SK-N-SH (cell line): ENCODE measurements around the gene RAB34.

ENCODE experiments used
- CHD2 ChIP-seq: fragments of 150-350 bp; IDR thresholded peaks from 2 replicates; pipeline ENCODE4 v1.6.1; 2018; ENCODE audit warnings: low read length; ENCODE audit not compliant: partially characterized antibody
- CTCF ChIP-seq: fragments of 200-600 bp; sonication (generic); IDR thresholded peaks from 2 replicates; pipeline ENCODE4 v1.6.1; 2017; ENCODE audit warnings: antibody characterized with exemption, mild to moderate bottlenecking, moderate library complexity
- MXI1 ChIP-seq: IDR thresholded peaks from 2 replicates; pipeline ENCODE4 v1.6.1; 2012; ENCODE audit warnings: mild to moderate bottlenecking, low read depth, low read length, improper control_type of control experiment
- SMC3 ChIP-seq: IDR thresholded peaks from 2 replicates; pipeline ENCODE4 v1.6.1; 2012; ENCODE audit warnings: low read depth, low read length, improper control_type of control experiment
- TAF1 ChIP-seq: IDR thresholded peaks from 2 replicates; pipeline ENCODE4 v1.6.1; 2012; ENCODE audit warnings: low read depth, mild to moderate bottlenecking, low read length, moderate library complexity, borderline replicate concordance
- YY1 ChIP-seq: IDR thresholded peaks from 2 replicates; pipeline ENCODE4 v1.4.0; 2012; ENCODE audit warnings: low read depth, mild to moderate bottlenecking

- TF ChIP-seq CHD2 (no peak), TAF1 (no peak), MXI1 (no peak), CTCF (no peak), YY1 (no peak), SMC3 (no peak)
Measured at GRCh38 chr17:28688481-28688880, 29.2 kb downstream of the RAB34 start.
